ENCODE results near the gene MRPL4. TPM values are rescaled to one million over a fixed set of nuclear protein-coding genes. Genes with fewer than 3 reads are reported as not detected.

MRPL4 gene
- total RNA-seq = 55.0 TPM

DNA sequence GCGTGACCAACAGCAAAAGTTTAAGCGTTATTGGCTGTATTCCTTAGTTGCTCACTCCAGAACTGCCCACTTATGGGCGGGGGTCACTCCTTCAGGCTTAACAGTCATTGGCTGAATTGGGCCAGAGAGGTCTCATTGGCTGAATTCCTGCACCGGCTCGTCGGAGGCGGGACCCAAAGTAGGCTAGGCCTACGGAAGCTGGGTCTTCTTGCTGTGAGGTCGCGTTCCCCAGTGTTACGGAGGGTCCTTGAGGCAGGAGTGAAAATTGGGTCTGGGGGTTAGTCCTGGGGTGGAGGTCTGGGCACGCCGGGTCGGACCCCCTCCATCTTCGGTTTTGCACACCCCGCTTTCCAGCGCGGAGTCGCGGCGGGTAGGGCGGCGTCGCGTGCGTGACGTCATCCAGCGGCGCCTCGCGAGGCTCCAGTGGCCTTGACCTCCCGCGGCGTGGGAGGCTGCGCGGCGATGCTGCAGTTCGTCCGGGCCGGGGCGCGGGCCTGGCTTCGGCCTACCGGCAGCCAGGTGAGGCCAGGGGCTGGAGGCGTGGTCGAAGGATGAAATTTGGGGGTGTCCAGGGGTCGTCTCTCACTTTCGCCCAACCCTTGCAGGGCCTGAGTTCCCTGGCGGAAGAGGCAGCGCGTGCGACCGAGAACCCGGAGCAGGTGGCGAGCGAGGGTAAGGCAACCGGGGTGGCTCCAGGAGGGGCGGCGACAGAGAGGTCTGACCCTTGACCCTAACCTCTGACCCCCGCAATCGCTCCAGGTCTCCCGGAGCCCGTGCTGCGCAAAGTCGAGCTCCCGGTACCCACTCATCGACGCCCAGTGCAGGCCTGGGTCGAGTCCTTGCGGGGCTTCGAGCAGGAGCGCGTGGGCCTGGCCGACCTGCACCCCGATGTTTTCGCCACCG, at the start of gene MRPL4:
TSS of gene MRPL4 (plus strand) at position 423 of the 903 bp plus-strand sequence. CDS start at position 463, 40 bp downstream.
- intact Hi-C loops (cut with DNase I) = no loop called here
- TF ChIP-seq, protein P1, sequence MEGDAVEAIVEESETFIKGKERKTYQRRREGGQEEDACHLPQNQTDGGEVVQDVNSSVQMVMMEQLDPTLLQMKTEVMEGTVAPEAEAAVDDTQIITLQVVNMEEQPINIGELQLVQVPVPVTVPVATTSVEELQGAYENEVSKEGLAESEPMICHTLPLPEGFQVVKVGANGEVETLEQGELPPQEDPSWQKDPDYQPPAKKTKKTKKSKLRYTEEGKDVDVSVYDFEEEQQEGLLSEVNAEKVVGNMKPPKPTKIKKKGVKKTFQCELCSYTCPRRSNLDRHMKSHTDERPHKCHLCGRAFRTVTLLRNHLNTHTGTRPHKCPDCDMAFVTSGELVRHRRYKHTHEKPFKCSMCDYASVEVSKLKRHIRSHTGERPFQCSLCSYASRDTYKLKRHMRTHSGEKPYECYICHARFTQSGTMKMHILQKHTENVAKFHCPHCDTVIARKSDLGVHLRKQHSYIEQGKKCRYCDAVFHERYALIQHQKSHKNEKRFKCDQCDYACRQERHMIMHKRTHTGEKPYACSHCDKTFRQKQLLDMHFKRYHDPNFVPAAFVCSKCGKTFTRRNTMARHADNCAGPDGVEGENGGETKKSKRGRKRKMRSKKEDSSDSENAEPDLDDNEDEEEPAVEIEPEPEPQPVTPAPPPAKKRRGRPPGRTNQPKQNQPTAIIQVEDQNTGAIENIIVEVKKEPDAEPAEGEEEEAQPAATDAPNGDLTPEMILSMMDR (IDR thresholded peaks at IDR 0.05) = peak in 1 of 3 experiments; percentile 18
- TF ChIP-seq POLR2AphosphoS5 (IDR thresholded peaks at IDR 0.05; ENCODE audit: insufficient read depth in 1 of 2, low read depth in 1 of 2) = peak; percentile 87
- TF ChIP-seq POLR2A (IDR thresholded peaks at IDR 0.05) = peak in 1 of 2 donors; percentile 20
- Histone ChIP-seq H3K4me1 (peaks cover 23% of the 10 kb centered on the region), H3K4me3 (peak within 1 kb of the TSS; percentile 72 to 77), H3K27me3 (no peaks in the 10 kb centered on the region), H3K9me3 (no peaks in the 10 kb centered on the region), H3K36me3 (peaks cover 0 to 24% of the 10 kb centered on the region in 2 donors), H3K27ac (peak within 1 kb of the TSS; percentile 71)
- DNase-seq (ENCODE audit: extremely low spot score in 2 of 2) = peak in 1 of 2 donors; percentile 98

DNA sequence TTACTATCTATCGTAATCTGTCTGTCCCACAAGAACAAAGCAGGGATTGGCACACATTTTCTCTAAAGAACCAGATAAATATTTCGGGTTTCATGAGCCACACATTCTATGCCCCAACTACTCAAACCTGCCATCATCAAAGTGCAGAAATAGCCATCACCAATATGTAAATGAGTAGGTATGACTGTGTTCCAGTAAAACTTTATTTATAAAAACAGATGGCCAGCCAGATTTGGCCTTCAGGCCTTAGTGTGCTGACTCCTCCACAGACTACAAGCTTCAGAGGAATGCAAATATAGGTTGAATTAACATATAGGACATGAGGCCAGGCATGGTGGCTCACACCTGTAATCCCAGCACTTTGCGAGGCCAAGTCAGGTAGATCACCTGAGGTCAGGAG, 48.3 kb upstream of the MRPL4 start:
- Histone ChIP-seq H3K4me3 (no peak overlapping the region), H3K4me1 (no peaks in the 10 kb centered on the region), H3K27me3 (no peaks in the 10 kb centered on the region), H3K36me3 (no peaks in the 10 kb centered on the region), H3K27ac (no peak overlapping the region), H3K9me3 (no peaks in the 10 kb centered on the region)
- intact Hi-C loops (cut with DNase I) = no loop called here
- TF ChIP-seq POLR2A (IDR thresholded peaks at IDR 0.05) (no peak), POLR2AphosphoS5 (IDR thresholded peaks at IDR 0.05; ENCODE audit: insufficient read depth in 1 of 2, low read depth in 1 of 2) (no peak)
- TF ChIP-seq, protein P1 (IDR thresholded peaks at IDR 0.05) = no peak
- DNase-seq (ENCODE audit: extremely low spot score in 2 of 2) = no peak

DNA sequence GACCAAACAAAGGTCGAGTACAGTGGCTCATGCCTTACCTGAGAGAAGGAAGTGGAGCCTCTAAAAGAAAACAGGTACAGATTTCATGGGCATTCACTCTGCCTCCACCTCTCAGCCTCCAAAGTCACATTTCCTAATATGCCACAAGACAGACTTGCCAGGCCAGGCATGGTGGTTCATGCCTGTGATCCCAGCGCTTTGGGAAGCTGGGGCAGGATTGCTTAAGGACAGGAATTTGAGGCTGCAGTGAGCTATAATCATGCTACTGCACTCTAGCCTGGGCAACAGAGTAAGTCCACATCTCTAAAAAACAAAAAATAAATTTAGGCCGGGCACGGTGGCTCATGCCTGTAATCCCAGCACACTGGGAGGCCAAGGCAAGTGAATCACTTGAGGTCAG, 46.4 kb upstream of the MRPL4 start:
- no peak overlapping the region for H3K4me3 ChIP-seq
- H3K36me3 ChIP-seq = no peaks in the 10 kb centered on the region
- H3K4me1 ChIP-seq = no peaks in the 10 kb centered on the region
- no peak for DNase-seq (ENCODE audit: extremely low spot score in 2 of 2)
- H3K27me3 ChIP-seq = no peaks in the 10 kb centered on the region
- H3K9me3 ChIP-seq = no peaks in the 10 kb centered on the region
- intact Hi-C loops (cut with DNase I) = no loop called here
- no peak overlapping the region for H3K27ac ChIP-seq
- TF ChIP-seq POLR2AphosphoS5 (IDR thresholded peaks at IDR 0.05; ENCODE audit: insufficient read depth in 1 of 2, low read depth in 1 of 2) (no peak), POLR2A (IDR thresholded peaks at IDR 0.05) (no peak)
- TF ChIP-seq, protein P1 (IDR thresholded peaks at IDR 0.05) = no peak

DNA sequence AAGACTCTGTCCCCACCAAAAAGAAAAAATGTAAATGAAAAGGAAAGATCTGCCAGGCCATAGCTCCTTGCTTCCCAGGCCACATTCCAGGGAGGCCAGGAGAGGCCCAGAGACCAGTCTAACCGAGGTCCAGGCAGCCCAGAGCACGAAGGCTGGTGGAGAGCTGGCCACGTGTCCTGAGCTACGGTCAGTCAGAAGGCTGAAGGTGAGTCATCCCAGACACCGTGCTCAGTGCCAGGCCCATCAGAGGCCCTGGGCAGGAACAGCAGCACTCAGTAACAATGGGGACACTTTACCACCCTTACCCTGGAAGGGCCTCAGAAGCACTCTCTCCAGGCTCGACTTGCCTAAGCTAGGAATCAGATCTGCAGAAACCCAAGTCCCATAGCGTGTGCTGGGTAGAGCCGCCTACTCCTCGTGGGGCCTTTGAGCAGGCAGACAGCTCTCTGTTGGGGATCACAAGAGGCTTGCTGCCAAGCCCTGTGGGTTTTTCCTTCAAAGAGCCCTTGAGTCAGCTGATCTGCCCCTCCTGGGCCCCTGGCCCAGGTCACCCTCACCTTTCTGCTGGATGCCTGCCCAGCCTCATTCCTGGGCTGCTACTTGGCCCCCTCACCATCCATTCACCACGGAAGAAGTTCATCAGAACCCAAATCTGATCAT, 45.7 kb upstream of the MRPL4 start:
- no peak for DNase-seq (ENCODE audit: extremely low spot score in 2 of 2)
- Histone ChIP-seq H3K4me1 (no peaks in the 10 kb centered on the region), H3K27me3 (no peaks in the 10 kb centered on the region), H3K27ac (no peak overlapping the region), H3K4me3 (no peak overlapping the region), H3K9me3 (no peaks in the 10 kb centered on the region), H3K36me3 (no peaks in the 10 kb centered on the region)
- intact Hi-C loops (cut with DNase I) = no loop called here
- TF ChIP-seq POLR2A (IDR thresholded peaks at IDR 0.05) (no peak), POLR2AphosphoS5 (IDR thresholded peaks at IDR 0.05; ENCODE audit: insufficient read depth in 1 of 2, low read depth in 1 of 2) (no peak)
- TF ChIP-seq, protein P1 (IDR thresholded peaks at IDR 0.05) = no peak
